Activated CD4-positive, CD25-positive, alpha-beta regulatory T cell (primary cell): ENCODE results near the gene GFRA1.

Experiments
- DNase-seq, 4 experiments: peaks; one replicate each; lab custom pipeline; 2025; lab: John Stamatoyannopoulos, UW

GFRA1 gene

DNA sequence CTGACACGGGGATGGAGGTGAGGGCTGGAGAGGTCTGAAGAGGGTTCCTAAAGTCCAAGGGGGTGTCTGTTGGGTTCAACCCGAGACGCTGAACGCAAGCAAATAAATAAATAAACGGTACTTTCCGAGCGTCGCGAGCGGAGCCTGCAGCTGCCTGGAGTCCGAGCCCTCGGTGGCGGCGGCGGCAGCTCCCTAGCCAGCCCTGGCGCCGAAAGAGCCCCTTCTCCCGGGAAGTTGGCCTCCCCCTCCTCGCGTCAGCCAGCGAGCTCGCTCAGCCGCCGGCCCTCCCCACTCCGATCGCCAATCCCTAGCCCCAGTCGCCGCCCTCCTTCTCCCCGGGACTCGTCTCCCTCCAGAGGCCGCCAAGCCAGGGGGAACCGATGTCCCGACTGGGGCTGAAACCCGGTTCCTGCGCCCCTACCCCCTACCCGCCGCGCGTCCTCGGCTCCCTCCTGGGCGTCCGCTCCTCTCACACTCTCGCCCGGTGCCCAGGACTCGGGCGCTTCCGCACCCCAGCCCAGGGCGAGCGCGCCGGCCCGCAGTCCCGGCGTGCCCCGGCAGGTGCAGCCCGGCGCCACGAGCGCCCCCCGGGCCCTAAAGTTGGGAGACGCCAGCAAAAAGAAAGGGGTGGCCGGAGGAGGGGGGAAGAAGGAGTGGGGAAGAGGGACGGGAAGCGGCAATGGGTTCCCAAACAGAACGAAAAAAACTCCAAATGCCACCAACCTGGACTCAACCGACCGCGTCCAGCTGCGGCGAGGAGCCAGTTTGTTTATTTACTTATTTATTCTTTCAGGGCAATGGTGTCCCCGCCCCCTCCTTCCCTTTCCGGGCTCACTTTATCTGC lies at the start of gene GFRA1:
Gene GFRA1, minus strand, starts transcription at position 767 of the 844 bp plus-strand sequence. CDS start 1,177 bp downstream, outside the sequence.
- no peak for DNase-seq

GRCh38 chr10:116316503-116316902 lies 43.5 kb upstream of the GFRA1 start:
- no peak for DNase-seq

DNA sequence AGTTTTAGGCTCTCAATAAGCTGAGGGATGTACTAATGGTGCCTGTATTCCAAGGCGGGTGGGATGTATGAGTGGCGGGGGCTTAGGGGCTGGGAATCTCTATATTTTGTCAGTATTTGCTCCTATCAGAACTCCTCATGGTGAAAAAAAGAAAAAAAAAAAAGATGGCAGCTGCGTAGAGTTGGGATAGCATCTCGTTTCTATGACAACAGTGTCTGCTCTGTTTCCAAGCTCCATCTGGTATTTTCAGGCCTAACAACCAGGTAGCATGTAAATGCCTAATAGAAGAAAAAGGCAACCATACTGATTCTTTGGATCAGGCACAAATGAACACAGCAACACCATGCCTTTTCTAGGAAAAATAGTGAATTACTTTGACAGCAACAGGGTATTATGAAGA lies 39.5 kb upstream of the GFRA1 start:
- no peak for DNase-seq

GRCh38 chr10:116311706-116312490 lies 38.9 kb upstream of the GFRA1 start:
- no peak for DNase-seq

- no peak for DNase-seq
Observed at GRCh38 chr10:116311016-116311415, 38.0 kb upstream of the GFRA1 start.

- DNase-seq, result no peak
Observed at GRCh38 chr10:116307455-116307854, 34.4 kb upstream of the GFRA1 start.

DNA sequence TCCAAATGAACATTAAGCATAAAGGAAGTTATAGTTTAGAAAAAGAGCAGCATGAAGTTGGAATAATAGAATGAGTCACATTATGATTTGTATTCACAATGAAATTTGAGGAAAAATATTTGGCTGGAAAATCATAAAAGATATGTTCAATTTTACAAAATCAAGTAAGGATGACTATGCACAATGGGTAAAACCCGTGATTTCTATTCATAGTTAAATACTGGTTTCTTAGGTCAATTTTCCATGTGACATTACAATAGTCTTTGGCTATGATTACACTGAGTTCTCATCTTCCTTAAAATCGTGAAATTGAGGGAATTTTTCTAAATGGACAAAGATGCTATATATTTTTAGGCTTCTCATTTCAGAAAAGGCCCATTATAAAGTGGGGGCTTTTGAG lies 33.8 kb upstream of the GFRA1 start:
- no peak for DNase-seq

DNA sequence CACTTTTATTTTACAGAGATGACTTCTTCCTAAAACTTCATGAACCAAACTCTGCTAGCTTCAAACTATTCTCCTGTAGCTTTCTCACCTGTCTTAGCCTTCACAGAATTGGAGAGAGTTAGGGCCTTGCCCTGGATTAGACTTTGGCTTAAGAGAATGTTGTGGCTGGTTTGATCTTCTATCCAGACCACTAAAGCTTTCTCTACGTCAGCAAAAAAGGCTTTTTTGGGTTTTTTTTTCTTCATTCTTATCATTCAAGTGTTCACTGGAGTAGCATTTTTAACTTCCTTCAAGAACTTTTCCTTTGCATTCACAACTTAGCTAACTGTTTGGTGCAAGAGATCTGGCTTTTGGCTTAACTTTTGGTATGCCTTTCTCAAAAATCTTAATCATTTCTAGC lies 31.9 kb upstream of the GFRA1 start:
- DNase-seq, result no peak

- no peak for DNase-seq
Observed at GRCh38 chr10:116300542-116300941, 27.5 kb upstream of the GFRA1 start.

DNA sequence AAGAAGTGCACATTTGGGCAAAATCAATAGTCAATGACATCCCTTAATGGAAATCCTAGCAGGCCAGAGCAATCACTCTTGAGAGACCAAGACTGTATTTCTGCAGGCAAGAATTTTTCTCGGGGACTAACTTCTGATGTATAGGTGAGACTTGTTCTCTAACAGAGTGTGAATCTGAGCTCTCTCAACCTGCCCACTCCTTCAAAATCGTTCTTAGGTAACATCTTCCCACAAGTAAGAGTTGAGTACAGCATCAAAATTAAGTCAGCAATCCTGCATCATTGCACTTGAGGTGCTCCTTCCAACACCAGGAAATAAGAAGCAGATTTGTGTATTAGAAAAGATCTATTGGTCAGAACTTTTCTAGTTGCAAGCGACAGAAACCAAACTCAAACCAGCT lies 25.6 kb upstream of the GFRA1 start:
- DNase-seq, result no peak

- no peak for DNase-seq
Observed at GRCh38 chr10:116296291-116296721, 23.3 kb upstream of the GFRA1 start.

GRCh38 chr10:116292493-116292892 lies 19.5 kb upstream of the GFRA1 start:
- no peak for DNase-seq

DNA sequence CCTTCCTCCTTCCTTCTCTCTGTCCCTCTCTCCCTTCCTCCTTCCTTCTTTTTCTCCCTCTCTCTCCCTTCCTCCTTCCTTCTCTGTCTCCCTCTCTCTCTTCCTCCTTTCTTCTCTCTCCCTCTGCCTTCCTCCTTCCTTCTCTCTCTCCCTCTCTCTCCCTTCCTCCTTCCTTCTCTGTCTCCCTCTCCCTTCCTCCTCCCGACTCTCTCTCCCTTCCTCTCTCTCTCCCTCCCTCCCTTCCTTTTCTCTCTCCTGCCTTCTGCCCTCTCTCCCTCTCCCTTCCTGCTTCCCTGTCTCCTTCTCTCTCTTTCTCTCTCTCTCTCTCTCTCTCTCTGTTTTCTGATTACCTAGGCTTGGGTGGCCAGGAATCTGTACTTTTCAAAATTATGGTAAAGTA lies 16.6 kb upstream of the GFRA1 start:
- no peak for DNase-seq

DNA sequence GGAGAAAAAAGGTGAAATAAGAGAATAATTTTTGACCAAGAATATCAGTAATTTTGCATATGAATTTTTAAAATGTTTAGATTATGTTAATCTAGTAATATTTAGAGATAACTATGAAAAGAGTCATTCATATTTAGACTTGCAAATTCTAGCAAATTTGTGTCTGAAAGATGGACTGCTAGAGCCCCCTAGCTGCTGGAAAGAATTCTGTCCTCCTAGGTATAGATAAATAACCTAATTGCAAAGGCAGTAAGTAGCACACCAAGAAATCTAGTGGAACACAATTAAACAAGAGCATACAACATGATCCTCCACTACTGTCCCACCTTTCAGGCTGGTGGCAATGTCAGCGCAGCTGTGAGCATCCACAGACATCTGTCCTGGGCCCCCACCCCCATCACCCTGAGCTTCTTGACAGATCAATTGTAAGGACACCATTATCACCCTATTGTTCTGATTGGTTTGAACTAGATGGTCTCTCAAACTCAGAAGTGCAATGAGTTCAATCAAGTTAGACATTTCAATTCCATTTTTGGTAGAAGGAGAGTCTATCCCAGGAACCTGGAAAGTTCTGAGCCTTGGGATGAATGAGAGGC lies 15.0 kb upstream of the GFRA1 start:
- DNase-seq, result no peak

DNA sequence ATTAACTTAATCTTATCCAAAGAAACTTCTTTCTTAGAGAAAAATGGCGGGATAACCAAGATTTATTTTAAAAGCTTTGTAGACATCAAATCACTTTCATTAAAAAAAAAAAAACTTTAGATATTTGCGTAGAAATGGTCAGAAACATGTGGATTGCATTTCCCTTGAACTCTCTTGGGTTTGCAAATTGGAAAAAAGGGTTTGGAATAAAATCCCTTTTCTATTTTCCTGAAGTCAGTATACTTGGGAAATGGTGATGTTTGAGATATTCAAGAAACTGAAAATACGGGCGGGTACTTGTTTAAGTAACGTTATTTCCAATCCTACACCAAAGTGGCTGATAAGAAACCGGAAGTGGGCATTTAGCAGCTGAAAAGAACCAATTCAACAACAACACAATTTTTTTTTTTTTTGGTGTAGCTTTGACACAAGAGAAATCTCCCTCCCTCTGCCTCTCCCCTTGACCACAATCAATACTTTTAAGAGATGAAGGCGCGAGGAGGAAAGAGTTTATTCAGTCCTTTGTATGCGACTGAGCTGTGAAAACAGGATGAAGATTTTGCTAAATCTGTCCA lies 13.7 kb upstream of the GFRA1 start:
- DNase-seq, result no peak

- no peak for DNase-seq
Observed at GRCh38 chr10:116281775-116282174, 8.8 kb upstream of the GFRA1 start.

- no peak for DNase-seq
Observed at GRCh38 chr10:116278846-116279245, 5.8 kb upstream of the GFRA1 start.

- no peak for DNase-seq
Observed at GRCh38 chr10:116276981-116277380, 4.0 kb upstream of the GFRA1 start.

GRCh38 chr10:116274064-116274904 lies 1.3 kb upstream of the GFRA1 start:
- DNase-seq, result no peak

GRCh38 chr10:116271593-116272439 lies 1.2 kb downstream of the GFRA1 start:
- no peak for DNase-seq
